ENCODE measurements around the gene KRTAP12-2.
"Not testable (repeated sequence)": the region's sequence is repeated elsewhere in the genome, so short reads cannot be mapped to it uniquely, and the experiment has no call there.

- TF ChIP-seq CTCF (IDR thresholded peaks at IDR 0.05 in 8 of 11, conservative IDR thresholded peaks at IDR 0.05 in 3 of 11); POLR2A (IDR thresholded peaks at IDR 0.05): not testable (repeated sequence)
Observed at GRCh38 chr21:44627181-44627822, 39.4 kb downstream of the KRTAP12-2 start.
